Measurements from ENCODE around the gene LSM6. TPM values are rescaled to one million over a fixed set of nuclear protein-coding genes. Genes with fewer than 3 reads are reported as not detected.

The LSM6 gene
- total and polyA plus RNA-seq, 10 donors: 38.0 to 122 (median 60.3) TPM

GRCh38 chr4:146212781-146213180, 37.3 kb downstream of the LSM6 start:
- Histone ChIP-seq H3K27ac (no peak overlapping the region), H3K36me3 (no peaks in the 10 kb centered on the region), H3K4me3 (no peak overlapping the region), H3K4me1 (no peaks in the 10 kb centered on the region), H3K9me3 (no peaks in the 10 kb centered on the region), H3K27me3 (replicated peaks in 1 of 7) (no peaks in the 10 kb centered on the region)
- no peak for DNase-seq
- 90 to 96% (median 95%) methylated on average over 9 of the region's 9 CpGs for WGBS, 5 donors
- no peak for TF ChIP-seq POLR2A (IDR thresholded peaks at IDR 0.05)
- TF ChIP-seq CTCF (IDR thresholded peaks at IDR 0.05 in 8 of 11, conservative IDR thresholded peaks at IDR 0.05 in 3 of 11): no peak
- TF ChIP-seq POLR2AphosphoS5 (IDR thresholded peaks at IDR 0.05): no peak
- intact Hi-C loops (cut with DNase I; ENCODE audit: low total_unique reads): no loop called here

GRCh38 chr4:146214238-146214637, 38.7 kb downstream of the LSM6 start, which contains the start of gene REELD1:
Gene REELD1 (plus strand): TSS chr4:146214538. CDS start chr4:146216953, 2,415 bp downstream.
- no peak for DNase-seq
- H3K4me3 ChIP-seq: no peak within 1 kb of the TSS
- intact Hi-C loops (cut with DNase I; ENCODE audit: low total_unique reads): no loop called here
- 76 to 91% (median 86%) methylated on average over 5 of the region's 5 CpGs for WGBS, 5 donors
- H3K27ac ChIP-seq: no peak within 1 kb of the TSS
- no peaks in the 10 kb centered on the region for H3K36me3 ChIP-seq
- H3K4me1 ChIP-seq: no peaks in the 10 kb centered on the region
- no peaks in the 10 kb centered on the region for H3K9me3 ChIP-seq
- no peaks in the 10 kb centered on the region for H3K27me3 ChIP-seq (replicated peaks in 1 of 7)
- TF ChIP-seq POLR2A (IDR thresholded peaks at IDR 0.05): no peak
- TF ChIP-seq POLR2AphosphoS5 (IDR thresholded peaks at IDR 0.05): no peak
- no peak for TF ChIP-seq CTCF (IDR thresholded peaks at IDR 0.05 in 8 of 11, conservative IDR thresholded peaks at IDR 0.05 in 3 of 11)

GRCh38 chr4:146222313-146222712, 46.8 kb downstream of the LSM6 start:
- TF ChIP-seq CTCF (IDR thresholded peaks at IDR 0.05 in 8 of 11, conservative IDR thresholded peaks at IDR 0.05 in 3 of 11) (no peak), POLR2AphosphoS5 (IDR thresholded peaks at IDR 0.05) (no peak), POLR2A (IDR thresholded peaks at IDR 0.05) (no peak)
- WGBS, 5 donors: 79 to 92% (median 86%) methylated on average over 8 of the region's 8 CpGs
- intact Hi-C loops (cut with DNase I; ENCODE audit: low total_unique reads): no loop called here
- Histone ChIP-seq H3K4me3 (no peak overlapping the region), H3K36me3 (no peaks in the 10 kb centered on the region), H3K4me1 (no peaks in the 10 kb centered on the region), H3K27ac (no peak overlapping the region), H3K27me3 (replicated peaks in 1 of 7) (no peaks in the 10 kb centered on the region), H3K9me3 (no peaks in the 10 kb centered on the region)
- DNase-seq: no peak

- H3K4me3 ChIP-seq: no peak overlapping the region
- no peaks in the 10 kb centered on the region for H3K9me3 ChIP-seq
- TF ChIP-seq POLR2A (IDR thresholded peaks at IDR 0.05): no peak
- TF ChIP-seq POLR2AphosphoS5 (IDR thresholded peaks at IDR 0.05): no peak
- no peak for TF ChIP-seq CTCF (IDR thresholded peaks at IDR 0.05 in 8 of 11, conservative IDR thresholded peaks at IDR 0.05 in 3 of 11)
- H3K36me3 ChIP-seq: no peaks in the 10 kb centered on the region
- intact Hi-C loops (cut with DNase I; ENCODE audit: low total_unique reads): no loop called here
- 67 to 78% (median 74%) methylated on average over 8 of the region's 8 CpGs for WGBS, 5 donors
- H3K27me3 ChIP-seq (replicated peaks in 1 of 7): no peaks in the 10 kb centered on the region
- no peaks in the 10 kb centered on the region for H3K4me1 ChIP-seq
- H3K27ac ChIP-seq: no peak overlapping the region
- DNase-seq: no peak
Observed at GRCh38 chr4:146224326-146224966, 48.9 kb downstream of the LSM6 start.
